Stromal cell of bone marrow (primary cell): Measurements from ENCODE around the gene HTRA3.

ENCODE experiments used
- DNase-seq: peaks from one replicate; pipeline ENCODE4 v3.0.0-alpha.2; 2012; ENCODE audit warnings: low read depth

The HTRA3 gene

GRCh38 chr4:8311101-8312068 is 41.8 kb downstream of the HTRA3 start:
- no peak for DNase-seq

- DNase-seq = no peak
Observed at GRCh38 chr4:8312069-8312445, 42.5 kb downstream of the HTRA3 start.

- DNase-seq = no peak
Observed at GRCh38 chr4:8312976-8313375, 43.4 kb downstream of the HTRA3 start.

- DNase-seq = no peak
Observed at GRCh38 chr4:8314691-8315255, 45.2 kb downstream of the HTRA3 start.

GRCh38 chr4:8315435-8316250 is 46.1 kb downstream of the HTRA3 start:
- peak; percentile 53 for DNase-seq

GRCh38 chr4:8316251-8316771 is 46.8 kb downstream of the HTRA3 start:
- DNase-seq = no peak

GRCh38 chr4:8316911-8317351 is 47.4 kb downstream of the HTRA3 start:
- no peak for DNase-seq

- no peak for DNase-seq
Observed at GRCh38 chr4:8317474-8317873, 47.9 kb downstream of the HTRA3 start.

- DNase-seq = no peak
Observed at GRCh38 chr4:8318509-8318908, 49.0 kb downstream of the HTRA3 start.

- DNase-seq = no peak
Observed at GRCh38 chr4:8319061-8319460, 49.5 kb downstream of the HTRA3 start.

GRCh38 chr4:8319731-8320385 is 50.3 kb downstream of the HTRA3 start:
- DNase-seq = no peak

GRCh38 chr4:8320386-8320750 is 50.8 kb downstream of the HTRA3 start:
- no peak for DNase-seq

GRCh38 chr4:8321220-8321619 is 51.7 kb downstream of the HTRA3 start:
- DNase-seq = no peak

GRCh38 chr4:8321771-8322170 is 52.2 kb downstream of the HTRA3 start:
- no peak for DNase-seq

GRCh38 chr4:8322794-8323704 is 53.5 kb downstream of the HTRA3 start:
- DNase-seq = no peak

GRCh38 chr4:8323947-8324555 is 54.5 kb downstream of the HTRA3 start:
- DNase-seq = no peak

GRCh38 chr4:8324640-8325239 is 55.2 kb downstream of the HTRA3 start:
- peak; percentile 20 for DNase-seq

- no peak for DNase-seq
Observed at GRCh38 chr4:8325291-8325973, 55.9 kb downstream of the HTRA3 start.

GRCh38 chr4:8326206-8326605 is 56.7 kb downstream of the HTRA3 start:
- no peak for DNase-seq
